GM12872 (cell line): ENCODE measurements around the gene TTC21A.

Experiments used
- CTCF ChIP-seq: IDR thresholded peaks from 3 replicates; pipeline ENCODE4 v1.5.1; 2011; ENCODE audit warnings: low read depth, mild to moderate bottlenecking, low read length, moderate library complexity; ENCODE audit not compliant: insufficient read depth

TTC21A gene

GRCh38 chr3:39090922-39091321 lies 16.6 kb upstream of the TTC21A start:
- TF ChIP-seq CTCF = no peak

GRCh38 chr3:39094851-39095677 lies 12.4 kb upstream of the TTC21A start:
- no peak for TF ChIP-seq CTCF

DNA sequence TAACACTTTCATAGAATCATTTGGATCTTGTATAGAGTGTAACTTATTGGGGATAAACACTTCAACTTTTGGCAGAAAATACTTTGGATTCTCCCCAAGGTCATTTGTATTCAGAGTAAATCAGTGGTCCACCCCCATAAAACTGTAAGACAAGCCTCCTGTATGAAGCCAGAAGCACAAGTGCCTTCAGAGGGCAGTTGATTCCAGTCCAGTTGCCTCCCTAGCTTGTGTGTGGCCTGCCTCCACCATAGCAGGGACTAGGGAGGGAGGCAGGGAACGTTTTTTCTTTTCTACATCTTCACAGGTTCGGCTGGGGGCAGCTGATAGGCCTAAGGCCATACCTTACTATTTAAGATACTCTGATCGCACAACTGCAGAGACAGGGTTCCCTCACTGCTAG lies 11.7 kb upstream of the TTC21A start:
- no peak for TF ChIP-seq CTCF

GRCh38 chr3:39096775-39097174 lies 10.7 kb upstream of the TTC21A start:
- TF ChIP-seq CTCF = no peak

DNA sequence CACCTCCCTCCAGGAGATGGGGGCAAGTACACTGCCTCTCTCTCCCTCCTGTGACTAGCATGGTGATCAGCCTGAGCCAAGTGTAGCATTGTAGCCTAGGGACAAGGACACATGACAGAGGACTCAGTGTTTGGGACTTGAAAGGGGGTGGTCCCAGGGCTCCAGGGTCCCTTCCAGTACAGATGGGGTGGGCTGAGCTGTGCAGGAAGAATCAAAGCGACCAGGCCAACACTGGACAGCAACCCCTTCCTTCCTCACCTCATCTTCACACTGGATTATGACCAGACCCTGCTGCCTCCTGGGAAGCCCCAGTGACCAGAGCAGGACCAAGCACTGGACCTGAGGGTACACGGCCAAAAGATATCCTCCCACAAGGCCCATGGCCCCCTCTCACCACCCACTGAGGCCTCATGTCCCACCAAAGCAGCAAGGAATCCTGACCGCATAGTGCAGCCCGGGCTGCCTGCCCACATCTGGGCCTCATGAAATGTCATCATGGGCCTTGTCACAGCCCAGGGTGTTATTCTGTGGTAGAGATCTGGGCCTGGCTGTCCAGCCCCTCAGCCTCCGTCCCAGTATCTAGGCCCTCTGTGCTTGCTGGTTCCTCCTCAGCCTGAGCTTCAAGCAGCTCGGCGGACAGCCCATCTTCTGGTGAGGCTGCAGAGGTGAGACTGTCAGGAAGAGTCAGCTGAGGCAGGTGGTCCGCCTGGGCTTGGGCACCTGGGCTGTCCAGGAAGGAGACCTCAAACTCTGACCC lies 9.6 kb upstream of the TTC21A start:
- TF ChIP-seq CTCF = no peak

DNA sequence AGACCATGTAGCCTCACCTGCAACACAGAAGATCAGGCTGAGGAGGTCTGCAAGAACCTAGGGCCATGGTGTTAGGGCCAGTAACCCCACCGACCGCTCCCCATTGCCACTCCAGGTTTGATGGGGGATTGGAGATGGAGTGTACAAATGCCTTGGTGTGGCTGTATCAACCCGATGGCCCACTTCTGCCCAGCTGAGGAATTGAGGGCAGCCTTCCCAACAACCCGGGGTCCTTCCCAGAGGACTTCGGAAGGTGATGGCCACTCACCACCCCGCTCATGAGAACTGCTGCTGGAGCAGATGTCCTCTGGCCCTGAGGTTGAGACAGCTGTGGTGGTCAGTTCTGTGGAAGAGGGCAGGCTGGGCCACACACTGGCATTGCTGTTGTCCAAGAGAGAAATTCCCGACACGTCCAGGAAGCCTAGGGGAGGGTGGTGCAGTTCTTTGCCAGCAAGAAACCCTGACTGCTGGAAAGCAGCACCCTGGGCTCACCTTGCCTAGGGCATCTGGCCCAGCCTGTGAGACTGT lies 8.9 kb upstream of the TTC21A start:
- no peak for TF ChIP-seq CTCF

DNA sequence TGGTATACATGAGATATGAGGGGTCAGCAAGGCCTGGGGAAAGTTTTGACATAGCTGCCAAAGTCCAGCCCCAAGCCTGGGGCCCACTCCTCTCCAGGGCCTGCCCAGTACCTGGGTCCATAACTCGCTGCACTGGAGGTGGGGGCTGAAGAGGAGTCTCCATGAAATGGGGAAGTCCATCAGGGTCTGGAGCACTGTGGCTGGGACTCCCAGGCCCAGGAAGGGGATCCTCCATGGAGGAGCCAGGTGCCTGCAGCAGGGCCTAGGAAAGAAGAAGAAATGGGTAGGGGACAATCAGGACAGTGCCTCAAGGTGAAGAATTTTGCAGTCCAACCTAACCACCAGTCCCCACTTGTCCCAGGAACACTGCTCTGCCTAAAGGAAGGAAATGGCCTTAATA lies 8.2 kb upstream of the TTC21A start:
- TF ChIP-seq CTCF = no peak
